Right atrium auricular region (tissue), 2 donors: ENCODE measurements around the gene CDH26. TPM values are rescaled to one million over a fixed set of nuclear protein-coding genes. Genes with fewer than 3 reads are reported as not detected.
"Not testable (repeated sequence)": the region's sequence is repeated elsewhere in the genome, so short reads cannot be mapped to it uniquely, and the experiment has no call there.

ENCODE experiments used
- DNase-seq: peaks from one replicate; pipeline ENCODE4 v3.0.0-alpha.2; 2019; ENCODE audit warnings: low spot score
- H3K27ac ChIP-seq, 2 donors: fragments of 200-600 bp; sonication (generic); 1 replicate in 1 of 2; 2 replicates in 1 of 2; pipeline ENCODE4 v1.5.1; 2016 to 2019
- H3K27me3 ChIP-seq, 2 donors: fragments of 200-600 bp; sonication (generic); one replicate each; pipeline versions ENCODE4 v1.5.1 to v1.6.0; 2017 to 2019
- H3K36me3 ChIP-seq: fragments of 200-600 bp; sonication (generic); one replicate; pipeline ENCODE4 v1.5.1; 2016
- H3K4me1 ChIP-seq, 2 donors: fragments of 200-600 bp; sonication (generic); one replicate each; pipeline versions ENCODE4 v1.5.1 to v1.6.0; 2017 to 2019
- H3K4me3 ChIP-seq, 2 donors: fragments of 200-600 bp; sonication (generic); 1 replicate in 1 of 2; 2 replicates in 1 of 2; pipeline ENCODE4 v1.5.1; 2017 to 2019; ENCODE audit warnings: mild to moderate bottlenecking in 1 of 2, moderate library complexity in 1 of 2
- H3K9me3 ChIP-seq, 2 donors: fragments of 200-600 bp; sonication (generic); one replicate each; pipeline ENCODE4 v1.5.1; 2019
- CTCF ChIP-seq, 2 donors: fragments of 200-600 bp; sonication (generic); IDR thresholded peaks; one replicate each; pipeline ENCODE4 v1.5.1; 2019; ENCODE audit warnings: antibody characterized with exemption in 2 of 2
- total RNA-seq, 2 donors: library from RNA; depleted of rRNA; stranded (reverse); fragments of >200 nt; gene quantifications; one replicate each; pipeline ENCODE4 v1.1.0, GENCODE V29; 2016

The CDH26 gene
- total RNA-seq, 2 donors from 2014 or later = 0.43 to 1.3 TPM

- DNase-seq = no peak
- H3K27me3 ChIP-seq = no peaks in the 10 kb centered on the region
- no peaks in the 10 kb centered on the region for H3K36me3 ChIP-seq
- no peaks in the 10 kb centered on the region for H3K9me3 ChIP-seq
- no peak for TF ChIP-seq CTCF (IDR thresholded peaks at IDR 0.05)
- H3K4me3 ChIP-seq = no peak overlapping the region
- peaks cover 0 to 12% of the 10 kb centered on the region in 2 donors for H3K4me1 ChIP-seq
- H3K27ac ChIP-seq = no peak overlapping the region
These were observed 80.3 kb downstream of the CDH26 start for GRCh38 chr20:60038400-60039008.

GRCh38 chr20:60039526-60039925 is 81.3 kb downstream of the CDH26 start:
- no peak for TF ChIP-seq CTCF (IDR thresholded peaks at IDR 0.05)

GRCh38 chr20:60040471-60041162 is 82.4 kb downstream of the CDH26 start:
- no peak for DNase-seq
- no peaks in the 10 kb centered on the region for H3K9me3 ChIP-seq
- no peak overlapping the region for H3K4me3 ChIP-seq
- no peak overlapping the region for H3K27ac ChIP-seq
- no peaks in the 10 kb centered on the region for H3K4me1 ChIP-seq
- no peaks in the 10 kb centered on the region for H3K27me3 ChIP-seq
- no peaks in the 10 kb centered on the region for H3K36me3 ChIP-seq
- no peak for TF ChIP-seq CTCF (IDR thresholded peaks at IDR 0.05)

More at GRCh38 chr20:60039526-60039925, 81.3 kb downstream of the CDH26 start:
- Histone ChIP-seq H3K4me3 (no peak overlapping the region), H3K9me3 (no peaks in the 10 kb centered on the region), H3K4me1 (peaks cover 0 to 4% of the 10 kb centered on the region in 2 donors), H3K27me3 (no peaks in the 10 kb centered on the region), H3K27ac (no peak overlapping the region), H3K36me3 (no peaks in the 10 kb centered on the region)
- no peak for DNase-seq

GRCh38 chr20:60041436-60042165 is 83.4 kb downstream of the CDH26 start:
- not testable (repeated sequence) for H3K9me3 ChIP-seq, H3K27ac ChIP-seq, DNase-seq, H3K4me3 ChIP-seq, H3K4me1 ChIP-seq, H3K36me3 ChIP-seq, H3K27me3 ChIP-seq

GRCh38 chr20:60043435-60043834 is 85.2 kb downstream of the CDH26 start:
- TF ChIP-seq CTCF (IDR thresholded peaks at IDR 0.05) = no peak
- peak; percentile 7 for DNase-seq
- no peak overlapping the region for H3K27ac ChIP-seq
- H3K36me3 ChIP-seq = no peaks in the 10 kb centered on the region
- H3K4me1 ChIP-seq = no peaks in the 10 kb centered on the region
- no peak overlapping the region for H3K4me3 ChIP-seq
- H3K27me3 ChIP-seq = no peaks in the 10 kb centered on the region
- no peaks in the 10 kb centered on the region for H3K9me3 ChIP-seq

GRCh38 chr20:60046011-60046413 is 87.8 kb downstream of the CDH26 start:
- no peaks in the 10 kb centered on the region for H3K9me3 ChIP-seq
- H3K4me3 ChIP-seq = no peak overlapping the region
- H3K36me3 ChIP-seq = no peaks in the 10 kb centered on the region
- H3K27me3 ChIP-seq = no peaks in the 10 kb centered on the region
- no peak overlapping the region for H3K27ac ChIP-seq
- TF ChIP-seq CTCF (IDR thresholded peaks at IDR 0.05) = no peak
- DNase-seq = no peak
- no peaks in the 10 kb centered on the region for H3K4me1 ChIP-seq
